HepG2 (cell line): ENCODE measurements around the gene NTN3. TPM values are rescaled to one million over a fixed set of nuclear protein-coding genes. Genes with fewer than 3 reads are reported as not detected.
A peak's percentile ranks its signal among the peaks of the same experiment; 100 is the strongest.

Experiments used
- ATF4 ChIP-seq, 2 experiments: fragments of 450-650 bp in 1 of 2; sonication (generic) in 1 of 2; formaldehyde crosslinking; IDR thresholded peaks; 2 replicates each; pipeline versions ENCODE4 v1.5.0 to v1.8.0; 2020 to 2022; ENCODE audit warnings: mild to moderate bottlenecking in 1 of 2, missing genetic modification reagents in 1 of 2
- ATF7-NPFF ChIP-seq: sonication (generic); formaldehyde crosslinking; IDR thresholded peaks from 2 replicates; pipeline ENCODE4 v1.8.1; 2023; ENCODE audit warnings: mild to moderate bottlenecking, low read depth, missing genetic modification reagents, moderate library complexity
- KAT7 ChIP-seq: IDR thresholded peaks from 2 replicates; pipeline ENCODE4 v1.6.1; 2018; ENCODE audit warnings: borderline replicate concordance, missing compliant biosample characterization
- KLF13 ChIP-seq: sonication (generic); formaldehyde crosslinking; IDR thresholded peaks from 2 replicates; pipeline ENCODE4 v1.4.0; 2020; ENCODE audit warnings: mild to moderate bottlenecking, missing genetic modification reagents
- MLXIP ChIP-seq: sonication (generic); formaldehyde crosslinking; IDR thresholded peaks from 2 replicates; pipeline ENCODE4 v1.9.0; 2021; ENCODE audit warnings: missing genetic modification reagents, borderline replicate concordance
- TARDBP ChIP-seq: sonication (generic); formaldehyde crosslinking; IDR thresholded peaks from 2 replicates; pipeline ENCODE4 v1.8.0; 2022; ENCODE audit warnings: mild to moderate bottlenecking, missing genetic modification reagents
- ZBTB25 ChIP-seq: IDR thresholded peaks from 2 replicates; pipeline ENCODE4 v1.6.1; 2018; ENCODE audit warnings: missing genetic modification reagents
- ZBTB44 ChIP-seq: sonication (generic); formaldehyde crosslinking; IDR thresholded peaks from 2 replicates; pipeline ENCODE4 v1.4.0; 2020; ENCODE audit warnings: missing genetic modification reagents
- ZBTB46 ChIP-seq: sonication (generic); formaldehyde crosslinking; IDR thresholded peaks from 2 replicates; pipeline ENCODE4 v1.4.0; 2020; ENCODE audit warnings: mild to moderate bottlenecking, missing genetic modification reagents, borderline replicate concordance
- ZNF709 ChIP-seq: sonication (generic); formaldehyde crosslinking; IDR thresholded peaks from 2 replicates; pipeline ENCODE4 v1.5.0; 2020; ENCODE audit warnings: mild to moderate bottlenecking, missing genetic modification reagents
- polyA plus RNA-seq, 8 experiments: library from polyadenylated mRNA; depleted of rRNA in 3 of 8; stranded (reverse) in 7 of 8; unstranded in 1 of 8; fragments of >200 nt; fragmentation: Illumina TruSeq in 4 of 8; extraction: Trizol in 4 of 8; gene quantifications; 2 replicates each; pipeline versions ENCODE4 v1.2.1 to v1.2.3, GENCODE V29; 2011 to 2016; ENCODE audit warnings: low read depth in 4 of 8, missing spikeins in 1 of 8, mixed read lengths in 1 of 8; ENCODE audit not compliant: insufficient read depth in 1 of 8
- total RNA-seq, 5 experiments: library from RNA; depleted of rRNA; stranded (reverse); fragments of >200 nt; fragmentation: Illumina TruSeq; extraction: Trizol; gene quantifications; 2 replicates each; pipeline ENCODE4 v1.2.3, GENCODE V29; 2016; ENCODE audit warnings: low read depth in 1 of 5

Gene NTN3
- total and polyA plus RNA-seq, 2 of the 13 experiments (the other 11 are each of a cell fraction or from before 2014, with no cell fraction given), result 0.09 to 0.20 TPM

- TF ChIP-seq ZBTB46 (CRISPR knock-in tag) (no peak), ATF7-NPFF (CRISPR knock-in tag) (peak; percentile 54; the same call in 1 of the 2 replicates), TARDBP (no peak), ZBTB25 (CRISPR knock-in tag) (no peak), KLF13 (CRISPR knock-in tag) (no peak), MLXIP (CRISPR knock-in tag) (0 out of 2 replicates have a peak, but pooled peaks have one; percentile 57), KAT7 (CRISPR knock-in tag) (no peak), ATF4 (CRISPR knock-in tag; IDR thresholded peaks at IDR 0.05) (0 out of 4 replicates have a peak, but pooled peaks of 1 of the 2 experiments have one; percentile 21), ZBTB44 (CRISPR knock-in tag) (no peak), ZNF709 (peak; percentile 81)
These were observed 41.9 kb upstream of the NTN3 start, which contains the start of gene CCNF (continued) for GRCh38 chr16:2429034-2429770.
